Measurements from ENCODE around the gene GAS7. TPM values are rescaled to one million over a fixed set of nuclear protein-coding genes. Genes with fewer than 3 reads are reported as not detected.

Gene GAS7
- total and polyA plus RNA-seq, 2 donors (not counting 1 experiment from before 2014, with no cell fraction given): 3.4 to 13.6 TPM

DNA sequence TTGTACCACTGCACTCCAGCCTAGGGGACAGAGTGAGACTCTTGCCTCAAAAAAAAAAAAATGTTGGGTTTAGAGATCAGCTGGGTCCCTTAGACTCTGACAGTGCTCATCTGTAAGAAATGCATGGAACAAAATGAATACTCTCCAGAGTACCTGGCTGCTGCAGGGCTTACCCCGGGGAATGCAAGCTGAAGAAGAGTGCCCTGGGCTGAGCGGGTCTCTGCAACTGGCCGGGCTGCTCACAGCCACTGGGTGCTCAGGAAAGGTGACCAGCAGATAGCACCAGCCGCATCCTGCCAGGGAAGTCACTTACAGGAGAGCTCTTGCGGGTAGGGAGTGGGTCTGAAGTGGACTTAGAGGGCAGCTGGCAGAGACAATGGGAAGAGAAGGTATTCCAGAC lies 82.1 kb downstream of the GAS7 start:
- no peak overlapping the region for H3K27ac ChIP-seq (ENCODE audit: low read length in 2 of 2)
- H3K79me2 ChIP-seq (ENCODE audit: control insufficient read depth, insufficient read depth, low read length): no peaks in the 10 kb centered on the region
- no peaks in the 10 kb centered on the region for H4K20me1 ChIP-seq (ENCODE audit: control insufficient read depth, insufficient read depth, low read length, poor library complexity, severe bottlenecking)
- ChIA-PET CTCF (interaction anchor here (2.0 to 2.7 kb wide), 3 partner anchors 36 to 150 kb away, joined by 6 to 36 read pairs (median 10); no protein-coding TSS in a partner anchor), POLR2A (interaction anchor here (0.8 to 1.4 kb wide), 2 partner anchors 64 to 98 kb away, joined by 4 read pairs; no protein-coding TSS in a partner anchor)
- ATAC-seq (ENCODE audit: low read depth): no peak
- TF ChIP-seq, protein P1, sequence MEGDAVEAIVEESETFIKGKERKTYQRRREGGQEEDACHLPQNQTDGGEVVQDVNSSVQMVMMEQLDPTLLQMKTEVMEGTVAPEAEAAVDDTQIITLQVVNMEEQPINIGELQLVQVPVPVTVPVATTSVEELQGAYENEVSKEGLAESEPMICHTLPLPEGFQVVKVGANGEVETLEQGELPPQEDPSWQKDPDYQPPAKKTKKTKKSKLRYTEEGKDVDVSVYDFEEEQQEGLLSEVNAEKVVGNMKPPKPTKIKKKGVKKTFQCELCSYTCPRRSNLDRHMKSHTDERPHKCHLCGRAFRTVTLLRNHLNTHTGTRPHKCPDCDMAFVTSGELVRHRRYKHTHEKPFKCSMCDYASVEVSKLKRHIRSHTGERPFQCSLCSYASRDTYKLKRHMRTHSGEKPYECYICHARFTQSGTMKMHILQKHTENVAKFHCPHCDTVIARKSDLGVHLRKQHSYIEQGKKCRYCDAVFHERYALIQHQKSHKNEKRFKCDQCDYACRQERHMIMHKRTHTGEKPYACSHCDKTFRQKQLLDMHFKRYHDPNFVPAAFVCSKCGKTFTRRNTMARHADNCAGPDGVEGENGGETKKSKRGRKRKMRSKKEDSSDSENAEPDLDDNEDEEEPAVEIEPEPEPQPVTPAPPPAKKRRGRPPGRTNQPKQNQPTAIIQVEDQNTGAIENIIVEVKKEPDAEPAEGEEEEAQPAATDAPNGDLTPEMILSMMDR (IDR thresholded peaks at IDR 0.05): no peak
- TF ChIP-seq EZH2 (IDR thresholded peaks at IDR 0.05; ENCODE audit: borderline replicate concordance, insufficient read depth, low read depth, low read length, poor library complexity, severe bottlenecking): no peak
- H3K4me1 ChIP-seq (ENCODE audit: control insufficient read depth in 2 of 2, insufficient read depth in 2 of 2, low read length in 2 of 2): peaks cover 65 to 71% of the 10 kb centered on the region in 2 donors
- no peak overlapping the region for H3K4me3 ChIP-seq (ENCODE audit: control extremely low read depth in 1 of 5, extremely low read depth in 1 of 5, insufficient read depth in 1 of 5, low read depth in 2 of 5, low read length in 4 of 5)
- no peak overlapping the region for H2AFZ ChIP-seq (ENCODE audit: insufficient read depth, low read depth, low read length, poor library complexity, severe bottlenecking)
- WGBS (ENCODE audit: insufficient coverage): 97% methylated on average over 3 of the region's 5 CpGs
- H3K27me3 ChIP-seq (replicated peaks in 1 of 4; ENCODE audit: control extremely low read depth in 1 of 4, control insufficient read depth in 3 of 4, insufficient read depth in 4 of 4, low read length in 3 of 4): no peaks in the 10 kb centered on the region
- Mint-ChIP-seq H3K4me1 (peaks cover 76% of the 10 kb centered on the region), H3K4me3 (peak overlapping the region; percentile 6), H3K27me3 (no peaks in the 10 kb centered on the region), H3K9me3 (ENCODE audit: insufficient read depth) (no peaks in the 10 kb centered on the region), H3K27ac (peak overlapping the region; percentile 50)
- peaks cover 0 to 3% (median 0%) of the 10 kb centered on the region in 3 donors for H3K9me3 ChIP-seq (ENCODE audit: control extremely low read depth in 1 of 3, control insufficient read depth in 2 of 3, insufficient read depth in 1 of 3, low read length in 2 of 3)
- no peak overlapping the region for H3K4me2 ChIP-seq (replicated peaks; ENCODE audit: low read depth, low read length, poor library complexity, severe bottlenecking)
- H3K36me3 ChIP-seq (replicated peaks in 1 of 2; ENCODE audit: control extremely low read depth in 1 of 2, control insufficient read depth in 1 of 2, extremely low read depth in 1 of 2, insufficient read depth in 2 of 2, low read length in 1 of 2): no peaks in the 10 kb centered on the region
- DNase-seq: no peak
- H3K9ac ChIP-seq (ENCODE audit: low read length): no peak overlapping the region
- intact Hi-C loops (cut with micrococcal nuclease): loop anchor here (2.0 kb wide), 1 partner anchor 151 kb away; no protein-coding TSS in a partner anchor

DNA sequence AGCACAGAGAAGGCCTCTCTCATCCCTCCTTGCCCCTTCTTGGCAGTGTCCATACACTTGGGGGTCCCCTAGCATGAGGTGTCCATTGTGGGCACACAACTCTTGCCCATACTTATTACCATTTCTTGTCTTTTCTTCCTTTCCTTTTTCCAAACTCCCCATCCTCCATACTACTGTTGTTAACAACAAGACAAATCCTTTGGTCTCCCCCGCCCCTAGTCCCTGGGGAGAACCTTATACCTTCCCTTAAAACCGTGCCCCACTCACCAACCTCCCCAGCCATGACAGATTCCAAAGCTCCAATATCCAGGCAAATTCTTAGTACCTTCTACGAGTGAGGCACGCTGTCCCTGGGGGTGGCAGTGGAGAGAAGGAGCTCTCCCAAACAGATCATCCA lies 82.9 kb downstream of the GAS7 start:
- Histone ChIP-seq H3K27ac (ENCODE audit: low read length in 2 of 2) (peak overlapping the region; percentile 75 to 82), H4K20me1 (ENCODE audit: control insufficient read depth, insufficient read depth, low read length, poor library complexity, severe bottlenecking) (no peaks in the 10 kb centered on the region), H2AFZ (ENCODE audit: insufficient read depth, low read depth, low read length, poor library complexity, severe bottlenecking) (peak overlapping the region; percentile 68), H3K4me2 (replicated peaks; ENCODE audit: low read depth, low read length, poor library complexity, severe bottlenecking) (peak overlapping the region; percentile 68), H3K27me3 (replicated peaks in 1 of 4; ENCODE audit: control extremely low read depth in 1 of 4, control insufficient read depth in 3 of 4, insufficient read depth in 4 of 4, low read length in 3 of 4) (no peaks in the 10 kb centered on the region), H3K79me2 (ENCODE audit: control insufficient read depth, insufficient read depth, low read length) (no peaks in the 10 kb centered on the region), H3K4me3 (ENCODE audit: control extremely low read depth in 1 of 5, extremely low read depth in 1 of 5, insufficient read depth in 1 of 5, low read depth in 2 of 5, low read length in 4 of 5) (peak overlapping the region in 1 of 5 experiments; percentile 50), H3K9ac (ENCODE audit: low read length) (peak overlapping the region; percentile 51), H3K4me1 (ENCODE audit: control insufficient read depth in 2 of 2, insufficient read depth in 2 of 2, low read length in 2 of 2) (peaks cover 60 to 64% of the 10 kb centered on the region in 2 donors), H3K36me3 (replicated peaks in 1 of 2; ENCODE audit: control extremely low read depth in 1 of 2, control insufficient read depth in 1 of 2, extremely low read depth in 1 of 2, insufficient read depth in 2 of 2, low read length in 1 of 2) (no peaks in the 10 kb centered on the region), H3K9me3 (ENCODE audit: control extremely low read depth in 1 of 3, control insufficient read depth in 2 of 3, insufficient read depth in 1 of 3, low read length in 2 of 3) (no peaks in the 10 kb centered on the region)
- Mint-ChIP-seq H3K4me3 (peak overlapping the region; percentile 58), H3K9me3 (ENCODE audit: insufficient read depth) (no peaks in the 10 kb centered on the region), H3K27me3 (no peaks in the 10 kb centered on the region), H3K4me1 (peaks cover 71% of the 10 kb centered on the region), H3K27ac (peak overlapping the region; percentile 91)
- CTCF ChIA-PET: interaction anchor here (0.7 to 2.7 kb wide), 10 partner anchors 37 to 499 kb away, joined by 3 to 36 read pairs (median 4); partner anchors contain the start of gene GAS7
- WGBS (ENCODE audit: insufficient coverage): 15% methylated on average over 2 of the region's 4 CpGs
- intact Hi-C loops (cut with micrococcal nuclease): loop anchor here (1.0 to 2.0 kb wide), 5 partner anchors 41 to 83 kb away; partner anchors contain the start of gene GAS7
- POLR2A ChIA-PET: interaction anchor here (0.7 to 1.4 kb wide), 3 partner anchors 34 to 82 kb away, joined by 4 read pairs; no protein-coding TSS in a partner anchor
- TF ChIP-seq, protein P1 (IDR thresholded peaks at IDR 0.05): no peak
- TF ChIP-seq EZH2 (IDR thresholded peaks at IDR 0.05; ENCODE audit: borderline replicate concordance, insufficient read depth, low read depth, low read length, poor library complexity, severe bottlenecking): no peak
- ATAC-seq (ENCODE audit: low read depth) (no peak), DNase-seq (no peak)

All from B cell (primary cell).